ENCODE results near the gene SMAD6. TPM values are rescaled to one million over a fixed set of nuclear protein-coding genes. Genes with fewer than 3 reads are reported as not detected.

SMAD6 gene
- total RNA-seq, 1 donor from 2014 or later, result 0.79 TPM

DNA sequence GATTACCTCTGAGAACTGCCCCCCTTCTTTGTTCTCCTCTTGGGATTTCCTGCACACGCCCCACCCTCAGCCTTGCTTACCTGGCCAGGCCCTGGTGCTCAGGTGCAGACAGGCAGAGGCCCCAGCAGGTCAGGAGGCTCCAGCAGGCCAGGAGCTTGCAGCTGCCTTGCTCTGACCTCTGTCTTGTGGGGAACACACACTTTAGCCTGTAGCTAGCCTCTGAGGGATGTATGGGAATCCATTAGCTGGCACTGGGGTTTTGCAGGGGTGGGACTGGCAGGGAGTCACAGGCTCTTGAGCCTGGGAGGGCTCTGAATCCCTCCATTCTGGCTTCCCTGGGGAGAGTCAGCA lies 2.7 kb downstream of the SMAD6 start:
- Histone ChIP-seq H3K27me3 (ENCODE audit: control insufficient read depth, insufficient read depth, low read length) (peaks cover 11% of the 10 kb centered on the region), H3K36me3 (ENCODE audit: control insufficient read depth, insufficient read depth, low read length) (no peaks in the 10 kb centered on the region), H3K4me3 (ENCODE audit: low read depth, low read length) (no peak overlapping the region)
- no peak for DNase-seq (ENCODE audit: low read depth)
- TF ChIP-seq, protein P1, sequence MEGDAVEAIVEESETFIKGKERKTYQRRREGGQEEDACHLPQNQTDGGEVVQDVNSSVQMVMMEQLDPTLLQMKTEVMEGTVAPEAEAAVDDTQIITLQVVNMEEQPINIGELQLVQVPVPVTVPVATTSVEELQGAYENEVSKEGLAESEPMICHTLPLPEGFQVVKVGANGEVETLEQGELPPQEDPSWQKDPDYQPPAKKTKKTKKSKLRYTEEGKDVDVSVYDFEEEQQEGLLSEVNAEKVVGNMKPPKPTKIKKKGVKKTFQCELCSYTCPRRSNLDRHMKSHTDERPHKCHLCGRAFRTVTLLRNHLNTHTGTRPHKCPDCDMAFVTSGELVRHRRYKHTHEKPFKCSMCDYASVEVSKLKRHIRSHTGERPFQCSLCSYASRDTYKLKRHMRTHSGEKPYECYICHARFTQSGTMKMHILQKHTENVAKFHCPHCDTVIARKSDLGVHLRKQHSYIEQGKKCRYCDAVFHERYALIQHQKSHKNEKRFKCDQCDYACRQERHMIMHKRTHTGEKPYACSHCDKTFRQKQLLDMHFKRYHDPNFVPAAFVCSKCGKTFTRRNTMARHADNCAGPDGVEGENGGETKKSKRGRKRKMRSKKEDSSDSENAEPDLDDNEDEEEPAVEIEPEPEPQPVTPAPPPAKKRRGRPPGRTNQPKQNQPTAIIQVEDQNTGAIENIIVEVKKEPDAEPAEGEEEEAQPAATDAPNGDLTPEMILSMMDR (IDR thresholded peaks at IDR 0.05; ENCODE audit: insufficient read depth, low read length, severe bottlenecking), result no peak
- peak; percentile 13 for FAIRE-seq

DNA sequence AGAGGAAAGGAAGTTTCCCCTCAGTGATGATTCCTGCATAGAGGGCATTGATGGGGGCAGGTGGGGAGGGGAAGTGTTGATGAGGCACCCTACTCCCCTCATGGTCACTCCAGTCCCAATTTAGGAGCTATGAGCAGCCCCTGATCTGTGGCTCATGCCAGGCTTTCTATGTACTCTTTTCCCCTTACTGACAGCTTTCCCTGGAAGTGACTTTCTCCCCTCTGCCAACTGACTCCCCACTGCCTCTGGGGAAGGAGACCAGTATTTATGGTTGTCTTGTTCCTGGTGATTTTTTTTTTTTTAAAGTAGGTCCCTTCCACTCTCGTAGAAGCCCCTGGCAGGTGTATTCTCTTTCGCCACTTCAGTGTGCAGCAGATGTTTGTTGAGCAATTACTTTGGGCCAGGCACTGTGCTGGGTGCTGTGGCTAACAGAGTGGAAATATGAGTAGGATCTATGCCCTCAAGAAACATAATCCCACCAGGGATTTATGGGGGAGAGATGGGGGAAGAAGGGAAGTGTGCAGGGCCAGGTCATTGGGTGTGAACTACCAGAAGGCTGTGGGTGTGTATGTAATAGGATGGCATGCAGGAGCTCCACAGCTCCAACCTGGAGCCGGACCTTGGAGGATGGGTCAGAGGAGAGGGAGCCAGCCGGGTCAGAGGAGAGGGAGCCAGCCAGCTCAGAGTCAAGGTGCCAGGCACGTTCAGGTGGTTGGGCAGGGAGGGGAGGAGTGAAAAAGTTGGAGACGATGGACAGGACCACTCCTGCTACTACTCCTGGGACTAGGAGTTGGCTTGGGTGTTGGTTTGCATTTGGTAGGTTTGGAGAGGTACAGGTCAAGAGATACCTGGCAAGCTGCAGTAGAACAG lies 3.5 kb downstream of the SMAD6 start:
- DNase-seq (ENCODE audit: low read depth) (no peak), FAIRE-seq (peak; percentile 76)
- Histone ChIP-seq H3K27me3 (ENCODE audit: control insufficient read depth, insufficient read depth, low read length) (peaks cover 11% of the 10 kb centered on the region), H3K4me3 (ENCODE audit: low read depth, low read length) (no peak overlapping the region), H3K36me3 (ENCODE audit: control insufficient read depth, insufficient read depth, low read length) (no peaks in the 10 kb centered on the region)
- TF ChIP-seq, protein P1 (IDR thresholded peaks at IDR 0.05; ENCODE audit: insufficient read depth, low read length, severe bottlenecking), result no peak

DNA sequence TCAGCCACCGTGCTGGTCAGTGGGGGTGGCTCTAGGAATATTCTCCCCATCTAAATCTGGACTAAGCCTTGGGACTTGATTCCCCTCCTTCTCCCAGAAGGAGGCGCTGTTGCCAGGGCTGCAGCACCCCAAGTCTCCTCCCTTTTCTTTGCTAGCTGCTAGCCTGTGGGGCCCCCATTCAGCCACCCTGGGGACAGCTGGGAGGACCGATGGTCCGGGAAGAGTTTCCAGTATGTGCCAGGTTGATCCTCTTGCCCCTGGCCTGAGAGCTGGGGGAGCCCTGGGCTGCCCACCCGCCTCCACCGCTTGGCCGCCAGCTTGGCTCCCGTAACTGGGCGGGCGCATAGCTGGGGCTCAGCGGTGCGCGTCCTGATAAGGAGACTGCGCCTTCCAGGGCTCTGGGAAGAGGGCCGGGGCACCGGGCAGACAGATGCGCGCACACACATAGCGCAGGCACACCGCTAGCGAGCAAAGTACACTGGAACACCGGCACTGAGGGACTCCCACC lies 4.2 kb downstream of the SMAD6 start:
- Histone ChIP-seq H3K4me3 (ENCODE audit: low read depth, low read length) (no peak overlapping the region), H3K27me3 (ENCODE audit: control insufficient read depth, insufficient read depth, low read length) (peaks cover 11% of the 10 kb centered on the region), H3K36me3 (ENCODE audit: control insufficient read depth, insufficient read depth, low read length) (no peaks in the 10 kb centered on the region)
- TF ChIP-seq, protein P1 (IDR thresholded peaks at IDR 0.05; ENCODE audit: insufficient read depth, low read length, severe bottlenecking), result peak; percentile 30
- FAIRE-seq, result no peak
- no peak for DNase-seq (ENCODE audit: low read depth)

DNA sequence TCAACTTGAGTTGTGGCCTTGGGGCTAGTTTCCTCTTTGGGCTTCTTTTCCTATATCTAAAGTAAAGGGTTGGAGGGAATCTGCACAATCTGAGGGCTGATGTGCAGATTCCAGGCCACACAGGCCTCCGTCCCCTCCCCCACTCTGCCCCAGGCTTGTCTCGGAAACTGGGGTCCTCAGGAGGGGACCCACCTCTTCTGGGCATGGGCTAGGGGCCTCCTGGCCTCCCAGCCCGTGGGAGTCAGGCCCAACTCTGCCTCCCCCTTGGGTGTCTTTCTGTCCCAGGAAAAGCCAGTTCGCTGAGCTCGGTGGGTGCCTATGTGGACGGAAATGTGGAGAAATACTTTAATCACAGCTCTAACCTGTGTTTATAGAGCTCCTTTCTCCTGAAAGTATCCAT lies 4.8 kb downstream of the SMAD6 start:
- TF ChIP-seq, protein P1 (IDR thresholded peaks at IDR 0.05; ENCODE audit: insufficient read depth, low read length, severe bottlenecking), result no peak
- no peak for DNase-seq (ENCODE audit: low read depth)
- Histone ChIP-seq H3K36me3 (ENCODE audit: control insufficient read depth, insufficient read depth, low read length) (no peaks in the 10 kb centered on the region), H3K4me3 (ENCODE audit: low read depth, low read length) (no peak overlapping the region), H3K27me3 (ENCODE audit: control insufficient read depth, insufficient read depth, low read length) (peaks cover 11% of the 10 kb centered on the region)
- FAIRE-seq, result no peak

DNA sequence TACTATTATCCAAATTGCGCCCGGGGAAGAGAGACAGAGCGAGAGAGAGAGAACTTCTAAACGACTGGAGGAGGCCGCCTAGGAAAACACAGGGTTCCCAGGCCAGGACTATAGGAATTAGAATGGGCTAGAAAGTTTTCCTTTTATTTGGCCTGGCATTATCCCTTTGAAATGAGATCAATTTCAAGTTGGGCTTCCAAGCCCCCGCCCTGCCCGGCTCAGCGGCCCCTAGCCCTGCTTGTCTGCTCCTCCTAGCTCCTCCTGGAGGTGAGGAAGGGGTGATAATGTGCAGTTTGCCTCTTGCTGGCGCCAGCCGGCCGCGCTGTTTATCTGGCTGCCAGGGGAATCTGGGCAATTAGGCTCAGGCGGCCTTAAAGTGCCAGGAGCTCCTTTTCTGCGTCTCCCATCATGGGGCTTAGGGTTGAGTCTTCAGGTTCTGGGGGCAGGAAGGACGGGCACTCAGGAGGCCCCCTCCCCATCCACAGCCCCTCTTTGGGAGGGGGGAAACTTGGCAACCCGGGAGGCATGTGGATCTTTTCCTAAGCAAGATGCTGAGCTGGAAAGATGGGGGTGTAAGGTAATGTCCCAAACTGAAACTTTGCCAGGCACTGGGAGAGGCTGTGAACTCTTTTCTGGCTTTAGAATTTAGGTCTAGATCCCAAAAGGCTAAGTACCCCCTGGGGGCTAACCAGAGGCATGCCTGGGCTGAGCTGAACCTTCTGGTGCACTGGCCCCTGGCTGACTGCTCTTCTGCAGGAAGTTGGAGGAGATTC lies 5.5 kb downstream of the SMAD6 start:
- TF ChIP-seq, protein P1 (IDR thresholded peaks at IDR 0.05; ENCODE audit: insufficient read depth, low read length, severe bottlenecking), result no peak
- no peak for FAIRE-seq
- DNase-seq (ENCODE audit: low read depth), result no peak
- Histone ChIP-seq H3K27me3 (ENCODE audit: control insufficient read depth, insufficient read depth, low read length) (peaks cover 11% of the 10 kb centered on the region), H3K4me3 (ENCODE audit: low read depth, low read length) (no peak overlapping the region), H3K36me3 (ENCODE audit: control insufficient read depth, insufficient read depth, low read length) (no peaks in the 10 kb centered on the region)

Data from bronchial epithelial cell (primary cell).